GM12865 (cell line): ENCODE data around the gene PRKAR1B.

Source experiments
- DNase-seq: peaks from one replicate; pipeline ENCODE4 v3.0.0; 2010; ENCODE audit warnings: low read depth
- H3K4me3 ChIP-seq: 2 replicates; pipeline ENCODE4 v1.5.1; 2011; ENCODE audit warnings: mild to moderate bottlenecking, low read depth, low read length, control low read depth
- CTCF ChIP-seq: IDR thresholded peaks from 2 replicates; pipeline ENCODE4 v1.5.1; 2011; ENCODE audit warnings: low read length, control low read depth, low read depth, inconsistent platforms; ENCODE audit not compliant: insufficient read depth; ENCODE audit errors: missing control alignments

The PRKAR1B gene

GRCh38 chr7:543501-544337 lies 183.4 kb downstream of the PRKAR1B start:
- no peak overlapping the region for H3K4me3 ChIP-seq
- no peak for TF ChIP-seq CTCF
- DNase-seq, result no peak

GRCh38 chr7:542713-543500 lies 184.2 kb downstream of the PRKAR1B start:
- no peak for TF ChIP-seq CTCF
- no peak overlapping the region for H3K4me3 ChIP-seq
- no peak for DNase-seq

GRCh38 chr7:542131-542712 lies 184.9 kb downstream of the PRKAR1B start:
- no peak overlapping the region for H3K4me3 ChIP-seq
- no peak for TF ChIP-seq CTCF
- DNase-seq, result no peak

GRCh38 chr7:541661-542060 lies 185.4 kb downstream of the PRKAR1B start:
- no peak for DNase-seq
- TF ChIP-seq CTCF, result no peak
- no peak overlapping the region for H3K4me3 ChIP-seq

- H3K4me3 ChIP-seq, result no peak overlapping the region
- DNase-seq, result no peak
- TF ChIP-seq CTCF, result no peak
Observed at GRCh38 chr7:540997-541396, 186.1 kb downstream of the PRKAR1B start.

GRCh38 chr7:540579-540978 lies 186.5 kb downstream of the PRKAR1B start:
- no peak for DNase-seq
- no peak for TF ChIP-seq CTCF
- no peak overlapping the region for H3K4me3 ChIP-seq
